Transverse colon (tissue), 4 donors: ENCODE data around the gene CD101. TPM values are rescaled to one million over a fixed set of nuclear protein-coding genes. Genes with fewer than 3 reads are reported as not detected.
"Not testable (repeated sequence)": the region's sequence is repeated elsewhere in the genome, so short reads cannot be mapped to it uniquely, and the experiment has no call there.

Experiments used
- DNase-seq: peaks from one replicate; pipeline ENCODE4 v3.0.0-alpha.2; 2019
- H3K27ac ChIP-seq, 4 donors: fragments of 200-600 bp; sonication (generic); 2 replicates each; pipeline ENCODE4 v1.5.1; 2016 to 2018; ENCODE audit warnings: inconsistent platforms in 4 of 4
- H3K27me3 ChIP-seq: fragments of 200-600 bp; sonication (generic); 2 replicates; pipeline ENCODE4 v1.5.1; 2017; ENCODE audit warnings: inconsistent platforms
- H3K36me3 ChIP-seq, 4 donors: fragments of 200-600 bp; sonication (generic); 2 replicates each; pipeline ENCODE4 v1.5.1; 2017 to 2019; ENCODE audit warnings: inconsistent platforms in 4 of 4
- H3K4me1 ChIP-seq, 4 donors: fragments of 200-600 bp; sonication (generic); 2 replicates each; pipeline ENCODE4 v1.5.1; 2017 to 2020; ENCODE audit warnings: inconsistent platforms in 4 of 4
- H3K4me3 ChIP-seq, 4 donors: fragments of 200-600 bp; sonication (generic); 1 replicate in 1 of 4; 2 replicates in 3 of 4; pipeline versions ENCODE4 v1.5.1 to v1.6.1; 2017 to 2019; ENCODE audit warnings: inconsistent platforms in 4 of 4
- H3K9me3 ChIP-seq, 2 donors: fragments of 200-600 bp; sonication (generic); 2 replicates each; pipeline ENCODE4 v1.5.1; 2017 to 2019; ENCODE audit warnings: inconsistent platforms in 2 of 2
- CTCF ChIP-seq, 5 experiments: fragments of 200-600 bp in 3 of 5; fragments of 450-650 bp in 2 of 5; sonication (generic) in 3 of 5; IDR thresholded peaks; 1 replicate in 2 of 5; 2 replicates in 3 of 5; pipeline ENCODE4 v1.5.1; 2016 to 2017; ENCODE audit warnings: antibody characterized with exemption in 5 of 5, inconsistent platforms in 3 of 5, mild to moderate bottlenecking in 2 of 5, moderate library complexity in 1 of 5
- EP300 ChIP-seq: sonication (generic); formaldehyde crosslinking; IDR thresholded peaks from one replicate; pipeline ENCODE4 v1.6.1; 2017; ENCODE audit warnings: antibody characterized with exemption, low read depth
- POLR2A ChIP-seq: fragments of 450-650 bp; IDR thresholded peaks from one replicate; pipeline ENCODE4 v1.6.1; 2016; ENCODE audit warnings: antibody characterized with exemption, mild to moderate bottlenecking, moderate library complexity
- POLR2AphosphoS5 ChIP-seq, 3 donors: sonication (generic); formaldehyde crosslinking; IDR thresholded peaks; one replicate each; pipeline ENCODE4 v1.6.1; 2016; ENCODE audit warnings: antibody characterized with exemption in 3 of 3
- WGBS, 2 donors: methylation state at CpG; one replicate each; pipeline ENCODE4 v1.1.5; 2018; ENCODE audit warnings: low coverage in 1 of 2; 5-methylcytosine and 5-hydroxymethylcytosine counted together
- in situ Hi-C, 4 donors: fragments of 200-750 bp; cut with MboI; loops; one replicate each; pipeline versions ENCODE4 v1.15.0 to v1.15.1; 2017; ENCODE audit warnings: low sequenced_read_pairs in 3 of 4, low pct_ligation_motif_present in 1 of 4, low pct_unique_long_range_greater_than_20kb in 1 of 4
- intact Hi-C: fragments of 100-400 bp; cut with DNase I; formaldehyde crosslinking; loops from one replicate; pipeline ENCODE4 v1.15.1; 2023; ENCODE audit warnings: low total_unique reads
- total RNA-seq, 4 donors: library from RNA; depleted of rRNA; stranded (reverse); fragments of >200 nt; gene quantifications; one replicate each; pipeline ENCODE4 v1.1.0, GENCODE V29; 2016

CD101 gene
- total RNA-seq, 4 donors from 2014 or later: 0.40 to 24.3 (median 4.0) TPM

GRCh38 chr1:116971965-116972673, 29.4 kb upstream of the CD101 start:
- WGBS, 2 donors: 88 to 94% methylated on average over 3 to 6 of the region's 6 CpGs

GRCh38 chr1:116972674-116973030, 28.9 kb upstream of the CD101 start:
- H3K9me3 ChIP-seq: no peaks in the 10 kb centered on the region
- intact Hi-C loops (no loop called here), in situ Hi-C loops (no loop called here)
- peak overlapping the region; percentile 8 to 70 (median 43) for H3K27ac ChIP-seq
- peaks cover 0 to 14% (median 3%) of the 10 kb centered on the region in 4 donors for H3K36me3 ChIP-seq
- TF ChIP-seq POLR2A (no peak), EP300 (no peak), POLR2AphosphoS5 (IDR thresholded peaks at IDR 0.05) (no peak), CTCF (IDR thresholded peaks at IDR 0.05) (no peak)
- H3K4me3 ChIP-seq: no peak overlapping the region
- 70 to 94% methylated on average over 2 of the region's 2 CpGs for WGBS, 2 donors
- no peaks in the 10 kb centered on the region for H3K27me3 ChIP-seq
- no peak for DNase-seq
- H3K4me1 ChIP-seq: peaks cover 0 to 16% (median 9%) of the 10 kb centered on the region in 4 donors

More at GRCh38 chr1:116971965-116972673, 29.4 kb upstream of the CD101 start:
- Histone ChIP-seq H3K27me3 (no peaks in the 10 kb centered on the region), H3K27ac (peak overlapping the region; percentile 8 to 70 (median 43)), H3K4me1 (peaks cover 0 to 16% (median 9%) of the 10 kb centered on the region in 4 donors), H3K4me3 (no peak overlapping the region), H3K9me3 (no peaks in the 10 kb centered on the region), H3K36me3 (peaks cover 0 to 14% (median 3%) of the 10 kb centered on the region in 4 donors)
- in situ Hi-C loops: no loop called here
- TF ChIP-seq CTCF (IDR thresholded peaks at IDR 0.05) (no peak), POLR2AphosphoS5 (IDR thresholded peaks at IDR 0.05) (no peak), EP300 (no peak), POLR2A (no peak)
- intact Hi-C loops: no loop called here
- no peak for DNase-seq

- H3K4me3 ChIP-seq, in situ Hi-C loops, H3K9me3 ChIP-seq, H3K27ac ChIP-seq, DNase-seq, H3K27me3 ChIP-seq, H3K36me3 ChIP-seq, intact Hi-C loops: not testable (repeated sequence)
- H3K4me1 ChIP-seq: peaks cover 14 to 33% (median 21%) of the 10 kb centered on the region in 4 donors
- 96% methylated on average over 1 of the region's 1 CpG; no CpG with 5 or more reads in 1 of the 2 donors for WGBS, 2 donors
Measured at GRCh38 chr1:116980309-116980708, 21.3 kb upstream of the CD101 start.

- DNase-seq: no peak
- intact Hi-C loops: no loop called here
- Histone ChIP-seq H3K27ac (peak overlapping the region in 3 of 4 donors; percentile 43 to 85 (median 72)), H3K9me3 (no peaks in the 10 kb centered on the region), H3K4me3 (no peak overlapping the region), H3K27me3 (no peaks in the 10 kb centered on the region), H3K36me3 (no peaks in the 10 kb centered on the region), H3K4me1 (peaks cover 14 to 35% (median 24%) of the 10 kb centered on the region in 4 donors)
- in situ Hi-C loops: no loop called here
- 76% methylated on average over 2 of the region's 2 CpGs; no CpG with 5 or more reads in 1 of the 2 donors for WGBS, 2 donors
- TF ChIP-seq EP300 (no peak), POLR2A (no peak), POLR2AphosphoS5 (IDR thresholded peaks at IDR 0.05) (no peak), CTCF (IDR thresholded peaks at IDR 0.05) (no peak)
Measured at GRCh38 chr1:116981521-116982037, 20.0 kb upstream of the CD101 start.
